Panc1 (cell line): Measurements from ENCODE around the gene LIPC. TPM values are rescaled to one million over a fixed set of nuclear protein-coding genes. Genes with fewer than 3 reads are reported as not detected.

Experiments
- ATAC-seq: fragments of 200-7000 bp; cut with Tn5 transposase; 2 replicates; pipeline ENCODE4 v1.9.1; 2020; ENCODE audit warnings: mild to moderate bottlenecking, moderate library complexity
- BruUV-seq: library from RNA; stranded (reverse); fragments of 400-500 nt; replicated peaks from 2 replicates; lab custom pipeline; 2021; lab: Mats Ljungman, UMichigan
- CTCF ChIA-PET: fragments of 300-600 bp; sonication (Branson Sonifier 250); formaldehyde crosslinking; loops from one replicate; lab custom pipeline; 2022; ENCODE audit warnings: antibody characterized with exemption; lab: Charles Lee
- POLR2A ChIA-PET: fragments of 300-600 bp; sonication (Branson Sonifier 250); formaldehyde crosslinking; loops from one replicate; lab custom pipeline; 2022; ENCODE audit warnings: antibody characterized with exemption; lab: Charles Lee
- DNase-seq: peaks from one replicate; pipeline ENCODE4 v3.0.0-alpha.2; 2010; ENCODE audit warnings: low read depth, low spot score
- H3K27ac ChIP-seq: 2 replicates; pipeline ENCODE4 v1.5.1; 2011; ENCODE audit warnings: mild to moderate bottlenecking, low read length, inconsistent platforms
- H3K27me3 ChIP-seq: fragments of 200-500 bp; sonication (Bioruptor generic); 2 replicates; pipeline ENCODE4 v1.6.0; 2014; ENCODE audit warnings: low read length, inconsistent platforms; ENCODE audit not compliant: control insufficient read depth, insufficient read depth
- H3K36me3 ChIP-seq: fragments of 200-500 bp; sonication (Bioruptor generic); 2 replicates; pipeline ENCODE4 v1.5.1; 2014; ENCODE audit warnings: inconsistent platforms, mild to moderate bottlenecking, low read length, moderate library complexity; ENCODE audit not compliant: control insufficient read depth, insufficient read depth
- H3K4me1 ChIP-seq: 2 replicates; pipeline ENCODE4 v1.5.1; 2011; ENCODE audit warnings: inconsistent platforms, mild to moderate bottlenecking, low read length, moderate library complexity; ENCODE audit not compliant: control insufficient read depth, insufficient read depth
- H3K4me3 ChIP-seq, 2 experiments: 2 replicates each; pipeline ENCODE4 v1.5.1; 2011 to 2012; ENCODE audit warnings: low read depth in 2 of 2, low read length in 2 of 2, mild to moderate bottlenecking in 2 of 2, inconsistent platforms in 1 of 2, moderate library complexity in 1 of 2
- H3K9me3 ChIP-seq: fragments of 200-500 bp; sonication (Bioruptor generic); 2 replicates; pipeline ENCODE4 v1.5.1; 2014; ENCODE audit warnings: low read depth, mild to moderate bottlenecking, inconsistent platforms, low read length, moderate library complexity; ENCODE audit not compliant: control insufficient read depth, insufficient read depth
- POLR2AphosphoS5 ChIP-seq: IDR thresholded peaks from 2 replicates; pipeline ENCODE4 v1.6.1; 2012; ENCODE audit warnings: mild to moderate bottlenecking, low read depth, low read length, moderate library complexity
- SIN3A ChIP-seq: IDR thresholded peaks from 2 replicates; pipeline ENCODE4 v1.6.1; 2012; ENCODE audit warnings: low read depth, mild to moderate bottlenecking, low read length, moderate library complexity, borderline replicate concordance; ENCODE audit not compliant: insufficient read depth
- TCF7L2 ChIP-seq: IDR thresholded peaks from 2 replicates; pipeline ENCODE4 v1.6.1; 2011; ENCODE audit warnings: mild to moderate bottlenecking, low read depth, low read length, inconsistent platforms
- in situ Hi-C: cut with HindIII; loops from 2 replicates; pipeline ENCODE4 v1.10.0; 2016; ENCODE audit warnings: low sequenced_read_pairs, low pct_unique_long_range_greater_than_20kb
- intact Hi-C: fragments of 100-400 bp; cut with micrococcal nuclease; formaldehyde crosslinking; loops from one replicate; pipeline ENCODE4 v1.10.0; 2022; ENCODE audit not compliant: unreplicated experiment
- total RNA-seq: library from RNA; stranded (reverse); gene quantifications from one replicate; pipeline ENCODE4 v1.2.1, GENCODE V29; 2021; ENCODE audit not compliant: unreplicated experiment
- TF ChIP-seq, protein P1 (sequence below), 2 experiments: IDR thresholded peaks; 2 replicates each; pipeline ENCODE4 v1.6.1; 2011 to 2012; ENCODE audit warnings: low read depth in 2 of 2, control low read depth in 1 of 2, low read length in 1 of 2, mild to moderate bottlenecking in 1 of 2, moderate library complexity in 1 of 2; ENCODE audit not compliant: insufficient read depth in 1 of 2
- TF ChIP-seq, protein P2 (sequence below): fragments of 450-650 bp; IDR thresholded peaks from 2 replicates; pipeline ENCODE4 v1.5.1; 2017; ENCODE audit warnings: mild to moderate bottlenecking

The LIPC gene
- total RNA-seq, 1 experiment from 2014 or later = not detected

DNA sequence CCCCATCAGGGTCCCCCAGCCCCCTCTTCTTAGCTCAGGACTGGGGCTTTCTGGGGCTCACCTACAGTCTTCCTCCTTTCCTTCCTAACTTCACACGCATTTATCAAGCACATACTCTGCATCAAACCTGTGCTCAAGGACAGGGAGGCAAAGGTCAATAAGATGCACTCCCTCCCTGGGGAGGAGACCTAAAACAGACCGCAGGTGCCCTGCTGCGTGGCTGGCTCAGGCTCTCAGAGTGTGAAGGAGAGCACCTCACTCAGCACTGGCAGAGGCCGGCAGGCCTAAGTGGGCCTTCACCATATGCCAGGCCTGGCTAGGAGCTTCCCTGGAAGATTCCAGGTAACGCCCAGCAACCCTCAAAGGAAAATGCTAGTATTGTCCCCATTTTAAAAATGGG lies 16.5 kb downstream of the LIPC start:
- ChIA-PET CTCF (no interaction called here), POLR2A (no interaction called here)
- Histone ChIP-seq H3K27ac (no peak overlapping the region), H3K36me3 (no peaks in the 10 kb centered on the region), H3K4me1 (no peaks in the 10 kb centered on the region), H3K27me3 (no peaks in the 10 kb centered on the region), H3K4me3 (no peak overlapping the region), H3K9me3 (no peaks in the 10 kb centered on the region)
- DNase-seq (no peak), ATAC-seq (no peak)
- intact Hi-C loops (no loop called here), in situ Hi-C loops (no loop called here)
- TF ChIP-seq TCF7L2 (no peak), SIN3A (no peak), POLR2AphosphoS5 (no peak)
- TF ChIP-seq, protein P1, sequence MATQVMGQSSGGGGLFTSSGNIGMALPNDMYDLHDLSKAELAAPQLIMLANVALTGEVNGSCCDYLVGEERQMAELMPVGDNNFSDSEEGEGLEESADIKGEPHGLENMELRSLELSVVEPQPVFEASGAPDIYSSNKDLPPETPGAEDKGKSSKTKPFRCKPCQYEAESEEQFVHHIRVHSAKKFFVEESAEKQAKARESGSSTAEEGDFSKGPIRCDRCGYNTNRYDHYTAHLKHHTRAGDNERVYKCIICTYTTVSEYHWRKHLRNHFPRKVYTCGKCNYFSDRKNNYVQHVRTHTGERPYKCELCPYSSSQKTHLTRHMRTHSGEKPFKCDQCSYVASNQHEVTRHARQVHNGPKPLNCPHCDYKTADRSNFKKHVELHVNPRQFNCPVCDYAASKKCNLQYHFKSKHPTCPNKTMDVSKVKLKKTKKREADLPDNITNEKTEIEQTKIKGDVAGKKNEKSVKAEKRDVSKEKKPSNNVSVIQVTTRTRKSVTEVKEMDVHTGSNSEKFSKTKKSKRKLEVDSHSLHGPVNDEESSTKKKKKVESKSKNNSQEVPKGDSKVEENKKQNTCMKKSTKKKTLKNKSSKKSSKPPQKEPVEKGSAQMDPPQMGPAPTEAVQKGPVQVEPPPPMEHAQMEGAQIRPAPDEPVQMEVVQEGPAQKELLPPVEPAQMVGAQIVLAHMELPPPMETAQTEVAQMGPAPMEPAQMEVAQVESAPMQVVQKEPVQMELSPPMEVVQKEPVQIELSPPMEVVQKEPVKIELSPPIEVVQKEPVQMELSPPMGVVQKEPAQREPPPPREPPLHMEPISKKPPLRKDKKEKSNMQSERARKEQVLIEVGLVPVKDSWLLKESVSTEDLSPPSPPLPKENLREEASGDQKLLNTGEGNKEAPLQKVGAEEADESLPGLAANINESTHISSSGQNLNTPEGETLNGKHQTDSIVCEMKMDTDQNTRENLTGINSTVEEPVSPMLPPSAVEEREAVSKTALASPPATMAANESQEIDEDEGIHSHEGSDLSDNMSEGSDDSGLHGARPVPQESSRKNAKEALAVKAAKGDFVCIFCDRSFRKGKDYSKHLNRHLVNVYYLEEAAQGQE (IDR thresholded peaks at IDR 0.05; ENCODE audit: insufficient read depth in 1 of 2, low read depth in 2 of 2, low read length in 1 of 2) = no peak
- TF ChIP-seq, protein P2, sequence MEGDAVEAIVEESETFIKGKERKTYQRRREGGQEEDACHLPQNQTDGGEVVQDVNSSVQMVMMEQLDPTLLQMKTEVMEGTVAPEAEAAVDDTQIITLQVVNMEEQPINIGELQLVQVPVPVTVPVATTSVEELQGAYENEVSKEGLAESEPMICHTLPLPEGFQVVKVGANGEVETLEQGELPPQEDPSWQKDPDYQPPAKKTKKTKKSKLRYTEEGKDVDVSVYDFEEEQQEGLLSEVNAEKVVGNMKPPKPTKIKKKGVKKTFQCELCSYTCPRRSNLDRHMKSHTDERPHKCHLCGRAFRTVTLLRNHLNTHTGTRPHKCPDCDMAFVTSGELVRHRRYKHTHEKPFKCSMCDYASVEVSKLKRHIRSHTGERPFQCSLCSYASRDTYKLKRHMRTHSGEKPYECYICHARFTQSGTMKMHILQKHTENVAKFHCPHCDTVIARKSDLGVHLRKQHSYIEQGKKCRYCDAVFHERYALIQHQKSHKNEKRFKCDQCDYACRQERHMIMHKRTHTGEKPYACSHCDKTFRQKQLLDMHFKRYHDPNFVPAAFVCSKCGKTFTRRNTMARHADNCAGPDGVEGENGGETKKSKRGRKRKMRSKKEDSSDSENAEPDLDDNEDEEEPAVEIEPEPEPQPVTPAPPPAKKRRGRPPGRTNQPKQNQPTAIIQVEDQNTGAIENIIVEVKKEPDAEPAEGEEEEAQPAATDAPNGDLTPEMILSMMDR = no peak
- BruUV-seq = no TSS peak

DNA sequence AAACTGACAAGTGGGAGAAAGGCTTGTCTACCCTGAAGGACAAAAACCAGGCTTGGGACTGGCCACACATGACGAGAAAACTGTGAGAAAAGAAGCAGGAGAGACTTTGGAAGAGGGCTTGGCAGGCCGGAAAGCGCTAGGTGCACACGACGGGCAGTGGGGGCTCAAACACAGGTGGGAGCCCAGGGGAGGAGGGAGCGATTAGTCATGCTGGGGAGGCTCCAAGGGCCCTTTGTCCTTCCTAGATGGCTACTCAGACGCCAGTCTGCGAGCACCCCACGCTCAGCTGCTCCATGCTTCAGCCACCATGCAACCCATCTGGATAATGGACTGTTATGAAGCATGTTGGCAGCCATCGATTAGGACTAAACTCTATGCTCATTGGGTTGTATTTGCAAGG lies 17.1 kb downstream of the LIPC start:
- Histone ChIP-seq H3K4me1 (no peaks in the 10 kb centered on the region), H3K36me3 (no peaks in the 10 kb centered on the region), H3K4me3 (no peak overlapping the region), H3K9me3 (no peaks in the 10 kb centered on the region), H3K27me3 (no peaks in the 10 kb centered on the region), H3K27ac (no peak overlapping the region)
- ATAC-seq (no peak), DNase-seq (no peak)
- CTCF ChIA-PET = no interaction called here
- TF ChIP-seq SIN3A (no peak), TCF7L2 (no peak), POLR2AphosphoS5 (no peak)
- TF ChIP-seq, protein P1 (IDR thresholded peaks at IDR 0.05; ENCODE audit: insufficient read depth in 1 of 2, low read depth in 2 of 2, low read length in 1 of 2) = no peak
- TF ChIP-seq, protein P2 = no peak
- intact Hi-C loops (no loop called here), in situ Hi-C loops (no loop called here)
- POLR2A ChIA-PET = no interaction called here
- BruUV-seq = no TSS peak
